Lower lobe of right lung (tissue), 2 donors: ENCODE results near the gene HPCAL1. TPM values are rescaled to one million over a fixed set of nuclear protein-coding genes. Genes with fewer than 3 reads are reported as not detected.
A peak's percentile ranks its signal among the peaks of the same experiment; 100 is the strongest.

Source experiments
- ATAC-seq, 2 donors: fragments of 200-7000 bp; cut with Tn5 transposase; one replicate each; pipeline ENCODE4 v1.9.1; 2020 to 2022; ENCODE audit warnings: mild to moderate bottlenecking in 2 of 2, moderate library complexity in 2 of 2
- DNase-seq: peaks from one replicate; pipeline ENCODE4 v3.0.0-alpha.2; 2020
- H3K27ac ChIP-seq: fragments of 200-600 bp; one replicate; pipeline ENCODE4 v1.8.0; 2022
- H3K27me3 ChIP-seq: fragments of 200-600 bp; one replicate; pipeline ENCODE4 v1.8.0; 2022; ENCODE audit warnings: low read depth
- H3K36me3 ChIP-seq: fragments of 200-600 bp; one replicate; pipeline ENCODE4 v1.8.0; 2022; ENCODE audit warnings: mild to moderate bottlenecking
- H3K4me1 ChIP-seq: fragments of 200-600 bp; one replicate; pipeline ENCODE4 v1.8.0; 2022
- H3K4me3 ChIP-seq: fragments of 200-600 bp; one replicate; pipeline ENCODE4 v1.8.0; 2022; ENCODE audit warnings: mild to moderate bottlenecking
- H3K9me3 ChIP-seq: fragments of 200-600 bp; one replicate; pipeline ENCODE4 v1.8.0; 2022
- intact Hi-C: fragments of 100-400 bp; cut with DNase I; formaldehyde crosslinking; loops from one replicate; pipeline ENCODE4 v1.11.0; 2022
- total RNA-seq: library from RNA; stranded (reverse); fragmentation: NEBNext Ultra II Directional; extraction: Animal tissue kit (Norgen Biotek cat#: 25700); gene quantifications from one replicate; pipeline ENCODE4 v1.2.1, GENCODE V29; 2021
- TF ChIP-seq, protein P1 (sequence below): fragments of 200-600 bp; IDR thresholded peaks from one replicate; pipeline ENCODE4 v1.8.0; 2022; ENCODE audit warnings: antibody characterized with exemption, mild to moderate bottlenecking
- donor health status: DM: no; HTN: yes; CAD: no; lungs with severe emphysema.

Gene HPCAL1
- total RNA-seq, 1 donor from 2014 or later: 132 TPM

DNA sequence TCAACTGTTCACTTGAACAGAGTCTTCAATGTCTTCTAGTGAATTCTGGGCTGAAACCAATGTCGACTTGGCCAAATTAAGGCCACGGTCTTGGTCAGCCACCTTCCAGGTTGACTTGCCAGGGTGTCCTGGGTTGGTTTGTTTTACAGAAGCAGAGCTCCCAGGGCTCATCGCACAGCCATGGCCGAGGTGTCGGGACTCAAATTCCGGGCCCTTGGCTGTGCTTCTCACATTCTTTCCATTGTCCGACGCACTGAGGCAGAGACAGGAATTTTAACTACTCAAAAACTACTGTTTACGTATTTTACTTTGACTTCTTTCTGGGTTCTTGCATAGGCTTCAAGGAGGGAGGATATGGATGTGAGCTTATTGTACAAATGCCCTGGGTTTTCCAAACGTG, 51.7 kb downstream of the HPCAL1 start:
- Histone ChIP-seq H3K36me3 (peaks cover 22% of the 10 kb centered on the region), H3K4me3 (no peak overlapping the region), H3K27me3 (no peaks in the 10 kb centered on the region), H3K4me1 (peaks cover 19% of the 10 kb centered on the region), H3K27ac (no peak overlapping the region), H3K9me3 (no peaks in the 10 kb centered on the region)
- intact Hi-C loops: no loop called here
- DNase-seq: no peak
- ATAC-seq: no peak
- TF ChIP-seq, protein P1, sequence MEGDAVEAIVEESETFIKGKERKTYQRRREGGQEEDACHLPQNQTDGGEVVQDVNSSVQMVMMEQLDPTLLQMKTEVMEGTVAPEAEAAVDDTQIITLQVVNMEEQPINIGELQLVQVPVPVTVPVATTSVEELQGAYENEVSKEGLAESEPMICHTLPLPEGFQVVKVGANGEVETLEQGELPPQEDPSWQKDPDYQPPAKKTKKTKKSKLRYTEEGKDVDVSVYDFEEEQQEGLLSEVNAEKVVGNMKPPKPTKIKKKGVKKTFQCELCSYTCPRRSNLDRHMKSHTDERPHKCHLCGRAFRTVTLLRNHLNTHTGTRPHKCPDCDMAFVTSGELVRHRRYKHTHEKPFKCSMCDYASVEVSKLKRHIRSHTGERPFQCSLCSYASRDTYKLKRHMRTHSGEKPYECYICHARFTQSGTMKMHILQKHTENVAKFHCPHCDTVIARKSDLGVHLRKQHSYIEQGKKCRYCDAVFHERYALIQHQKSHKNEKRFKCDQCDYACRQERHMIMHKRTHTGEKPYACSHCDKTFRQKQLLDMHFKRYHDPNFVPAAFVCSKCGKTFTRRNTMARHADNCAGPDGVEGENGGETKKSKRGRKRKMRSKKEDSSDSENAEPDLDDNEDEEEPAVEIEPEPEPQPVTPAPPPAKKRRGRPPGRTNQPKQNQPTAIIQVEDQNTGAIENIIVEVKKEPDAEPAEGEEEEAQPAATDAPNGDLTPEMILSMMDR: no peak

DNA sequence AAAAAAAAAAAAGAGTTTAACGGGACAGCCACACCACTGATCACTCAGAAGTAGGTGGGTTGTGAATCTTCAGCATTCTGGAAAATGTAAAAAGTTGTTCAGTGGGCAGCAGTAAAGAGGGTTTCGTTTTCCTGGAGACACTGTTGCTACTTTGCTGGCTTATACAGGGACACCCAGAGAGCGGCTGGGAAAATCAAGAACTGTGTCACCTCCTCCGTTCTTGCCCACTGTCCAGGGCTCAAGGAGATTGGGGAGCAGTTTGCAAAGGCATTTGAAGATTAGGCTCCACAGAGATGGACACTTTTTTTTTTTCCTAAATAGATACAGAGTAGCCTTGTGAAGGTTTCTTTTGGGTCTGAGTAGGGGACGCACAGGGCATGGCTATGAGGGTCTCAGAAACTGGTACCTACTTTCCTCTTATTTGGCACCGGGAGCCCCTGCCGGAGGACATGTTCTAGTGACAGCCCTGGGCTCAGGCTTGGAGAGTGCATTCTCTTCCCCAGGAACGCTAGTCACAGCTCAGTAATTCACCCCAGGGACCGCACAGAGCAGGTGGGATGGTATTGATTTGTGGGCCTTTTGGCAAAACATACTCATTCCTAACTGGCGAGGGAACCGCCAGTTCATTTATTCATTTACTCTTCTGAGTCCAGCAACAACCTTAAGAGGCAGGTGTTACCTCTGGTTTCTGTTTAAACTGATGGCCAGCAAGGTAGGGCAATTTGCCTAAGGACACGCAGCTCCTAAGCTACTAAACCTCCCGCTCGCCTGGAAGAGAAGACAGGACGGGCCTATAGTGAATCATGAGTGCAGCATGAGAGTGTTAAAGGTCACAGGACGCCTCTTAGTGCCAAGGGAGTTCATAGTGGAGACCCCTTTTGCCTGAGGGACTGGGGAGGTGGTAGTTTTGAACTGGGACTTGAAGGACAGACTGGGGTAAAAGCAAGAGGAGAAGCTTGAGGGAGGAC, 53.1 kb downstream of the HPCAL1 start:
- H3K27me3 ChIP-seq: no peaks in the 10 kb centered on the region
- TF ChIP-seq, protein P1: no peak
- no peak overlapping the region for H3K27ac ChIP-seq
- no peaks in the 10 kb centered on the region for H3K9me3 ChIP-seq
- intact Hi-C loops: no loop called here
- no peak overlapping the region for H3K4me3 ChIP-seq
- peaks cover 23% of the 10 kb centered on the region for H3K4me1 ChIP-seq
- ATAC-seq (peak in 1 of 2 donors; percentile 8), DNase-seq (no peak)
- H3K36me3 ChIP-seq: peaks cover 26% of the 10 kb centered on the region

DNA sequence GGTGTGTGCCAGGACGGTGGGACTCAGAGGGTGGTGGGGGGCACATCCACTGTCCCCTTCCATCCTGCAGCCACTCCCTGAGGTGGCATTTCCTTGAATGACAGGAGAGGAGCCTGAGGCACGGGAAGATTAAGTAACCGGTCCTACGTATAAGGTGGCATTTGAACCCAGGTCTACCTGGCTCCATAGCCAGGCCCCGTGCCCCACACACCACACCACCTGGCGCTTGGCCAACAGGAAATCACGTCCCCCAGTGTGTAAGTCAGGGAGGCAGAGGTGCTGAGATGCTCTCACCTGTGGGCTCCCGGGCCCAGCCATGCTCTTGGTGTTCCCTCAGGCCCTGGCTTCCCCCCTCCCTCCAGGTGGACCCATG, 53.7 kb downstream of the HPCAL1 start:
- H3K4me3 ChIP-seq: no peak overlapping the region
- ATAC-seq (peak in 1 of 2 donors; percentile 7), DNase-seq (no peak)
- intact Hi-C loops: no loop called here
- peaks cover 26% of the 10 kb centered on the region for H3K36me3 ChIP-seq
- peaks cover 16% of the 10 kb centered on the region for H3K4me1 ChIP-seq
- TF ChIP-seq, protein P1: no peak
- no peaks in the 10 kb centered on the region for H3K27me3 ChIP-seq
- H3K27ac ChIP-seq: no peak overlapping the region
- no peaks in the 10 kb centered on the region for H3K9me3 ChIP-seq

DNA sequence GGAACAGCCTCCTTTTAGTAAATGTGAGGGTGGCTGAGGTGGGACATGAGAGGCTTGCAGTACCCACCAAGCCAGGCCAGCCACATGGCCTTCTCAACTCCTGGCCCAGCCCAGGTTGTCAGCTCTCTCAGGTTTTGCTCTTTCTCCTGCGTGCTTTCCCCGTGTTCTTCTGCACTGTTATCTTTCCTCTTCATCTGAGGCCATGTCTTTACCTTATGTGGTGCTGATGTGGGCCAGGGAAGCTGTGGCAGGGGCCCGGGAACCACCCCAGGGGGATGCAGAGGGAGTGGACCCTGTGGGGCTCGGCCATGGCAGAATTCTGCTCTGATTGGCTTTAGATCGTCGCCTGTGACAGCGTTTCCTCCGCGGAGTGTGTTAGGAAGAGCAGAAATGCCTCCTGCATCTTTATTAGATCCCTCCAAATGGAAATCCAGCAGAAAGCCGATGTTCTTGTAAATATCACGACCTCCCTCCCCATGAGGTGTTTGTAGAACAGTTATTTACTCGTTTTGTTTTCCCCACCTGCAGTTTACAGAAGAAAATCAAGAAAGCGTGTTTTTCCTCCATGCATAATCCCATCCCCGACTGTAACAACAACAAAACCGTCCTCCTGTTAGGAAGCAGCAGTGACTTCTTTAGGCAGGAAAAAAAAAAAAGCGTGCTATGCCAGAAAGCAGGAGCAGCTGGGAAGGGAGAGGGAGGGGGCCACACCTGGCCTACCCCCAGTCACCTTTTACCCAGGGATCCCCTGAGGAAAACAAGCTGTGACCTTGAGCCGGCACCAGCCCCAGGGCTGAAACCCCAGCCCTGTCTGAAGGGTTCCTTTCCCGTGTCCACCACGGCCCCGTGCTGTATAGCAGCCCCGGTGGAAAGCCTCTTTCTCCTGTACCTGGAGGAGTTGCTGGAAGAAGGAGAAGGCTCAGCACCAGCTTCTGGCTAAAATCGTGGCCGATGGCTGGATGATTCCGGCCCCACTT, 54.8 kb downstream of the HPCAL1 start:
- H3K4me1 ChIP-seq: peaks cover 9% of the 10 kb centered on the region
- no peaks in the 10 kb centered on the region for H3K27me3 ChIP-seq
- DNase-seq (no peak), ATAC-seq (no peak)
- intact Hi-C loops: no loop called here
- no peaks in the 10 kb centered on the region for H3K9me3 ChIP-seq
- no peak overlapping the region for H3K4me3 ChIP-seq
- peaks cover 26% of the 10 kb centered on the region for H3K36me3 ChIP-seq
- no peak overlapping the region for H3K27ac ChIP-seq
- TF ChIP-seq, protein P1: no peak

DNA sequence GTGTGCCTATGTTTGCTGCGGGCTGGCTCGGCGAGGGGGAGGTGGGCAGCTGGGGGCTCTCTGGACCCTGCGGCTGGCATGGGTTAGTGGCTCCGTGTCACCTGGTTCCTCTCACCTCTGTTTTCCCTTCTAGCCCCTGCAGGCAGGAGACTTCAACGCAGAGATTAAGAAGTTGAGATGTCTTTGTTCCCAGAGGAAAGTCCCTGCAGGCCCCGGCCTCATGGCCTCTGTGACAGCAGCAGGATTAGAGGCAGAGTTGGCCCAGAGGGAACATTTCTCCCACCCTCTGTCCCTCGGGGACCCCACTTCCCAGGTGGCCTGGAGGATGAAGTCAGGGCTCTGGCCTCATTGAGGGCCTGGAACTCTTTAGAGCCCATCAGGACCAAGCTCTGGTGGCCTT, 56.5 kb downstream of the HPCAL1 start:
- TF ChIP-seq, protein P1: no peak
- Histone ChIP-seq H3K27ac (no peak overlapping the region), H3K9me3 (no peaks in the 10 kb centered on the region), H3K36me3 (peaks cover 21% of the 10 kb centered on the region), H3K4me3 (no peak overlapping the region), H3K27me3 (no peaks in the 10 kb centered on the region), H3K4me1 (peaks cover 22% of the 10 kb centered on the region)
- no peak for DNase-seq
- no peak for ATAC-seq
- intact Hi-C loops: no loop called here
